AG04450 (cell line): ENCODE results near the gene LIN28B. TPM values are rescaled to one million over a fixed set of nuclear protein-coding genes. Genes with fewer than 3 reads are reported as not detected.

ENCODE experiments used
- CTCF ChIA-PET: fragments of 300-600, 350-600 bp; formaldehyde crosslinking; extraction: SDS; loops from one replicate; lab custom pipeline; 2022; ENCODE audit warnings: antibody characterized with exemption, inconsistent platforms; lab: Charles Lee
- POLR2A ChIA-PET: fragments of 350-600 bp; formaldehyde crosslinking; extraction: SDS; loops from one replicate; lab custom pipeline; 2021; ENCODE audit warnings: antibody characterized with exemption, inconsistent platforms; lab: Yijun Ruan, JAX
- DNase-seq: peaks from one replicate; pipeline ENCODE4 v3.0.0-alpha.2; 2011; ENCODE audit warnings: low read depth, low spot score
- H3K27ac ChIP-seq: one replicate; pipeline ENCODE4 v1.5.1; 2012; ENCODE audit warnings: low read depth, low read length, control low read depth
- H3K27me3 ChIP-seq: one replicate; pipeline ENCODE4 v1.6.0; 2012; ENCODE audit warnings: low read length; ENCODE audit not compliant: control insufficient read depth, insufficient read depth
- H3K4me3 ChIP-seq: 2 replicates; pipeline ENCODE4 v1.5.1; 2011; ENCODE audit warnings: mild to moderate bottlenecking, low read depth, low read length, control low read depth
- H3K9me3 ChIP-seq: 2 replicates; pipeline ENCODE4 v1.5.1; 2012; ENCODE audit warnings: low read length; ENCODE audit not compliant: control insufficient read depth, insufficient read depth
- polyA plus RNA-seq: library from polyadenylated mRNA; depleted of rRNA; stranded (reverse); fragments of >200 nt; gene quantifications from 2 replicates; pipeline ENCODE4 v1.2.3, GENCODE V29; 2011
- TF ChIP-seq, protein P1 (sequence below): IDR thresholded peaks from 2 replicates; pipeline ENCODE4 v1.5.1; 2011; ENCODE audit warnings: low read depth, low read length, control low read depth, inconsistent platforms

LIN28B gene
- polyA plus RNA-seq, 1 experiment, result not detected

GRCh38 chr6:105109955-105110895 lies 153.3 kb downstream of the LIN28B start:
- H3K9me3 ChIP-seq, result no peaks in the 10 kb centered on the region
- H3K27ac ChIP-seq, result no peak overlapping the region
- H3K4me3 ChIP-seq, result no peak overlapping the region
- CTCF ChIA-PET, result interaction anchor here (1.2 to 1.9 kb wide), 3 partner anchors 22 to 253 kb away, joined by 3 to 10 read pairs (median 8); no protein-coding TSS in a partner anchor
- TF ChIP-seq, protein P1, sequence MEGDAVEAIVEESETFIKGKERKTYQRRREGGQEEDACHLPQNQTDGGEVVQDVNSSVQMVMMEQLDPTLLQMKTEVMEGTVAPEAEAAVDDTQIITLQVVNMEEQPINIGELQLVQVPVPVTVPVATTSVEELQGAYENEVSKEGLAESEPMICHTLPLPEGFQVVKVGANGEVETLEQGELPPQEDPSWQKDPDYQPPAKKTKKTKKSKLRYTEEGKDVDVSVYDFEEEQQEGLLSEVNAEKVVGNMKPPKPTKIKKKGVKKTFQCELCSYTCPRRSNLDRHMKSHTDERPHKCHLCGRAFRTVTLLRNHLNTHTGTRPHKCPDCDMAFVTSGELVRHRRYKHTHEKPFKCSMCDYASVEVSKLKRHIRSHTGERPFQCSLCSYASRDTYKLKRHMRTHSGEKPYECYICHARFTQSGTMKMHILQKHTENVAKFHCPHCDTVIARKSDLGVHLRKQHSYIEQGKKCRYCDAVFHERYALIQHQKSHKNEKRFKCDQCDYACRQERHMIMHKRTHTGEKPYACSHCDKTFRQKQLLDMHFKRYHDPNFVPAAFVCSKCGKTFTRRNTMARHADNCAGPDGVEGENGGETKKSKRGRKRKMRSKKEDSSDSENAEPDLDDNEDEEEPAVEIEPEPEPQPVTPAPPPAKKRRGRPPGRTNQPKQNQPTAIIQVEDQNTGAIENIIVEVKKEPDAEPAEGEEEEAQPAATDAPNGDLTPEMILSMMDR, result no peak
- H3K27me3 ChIP-seq, result no peaks in the 10 kb centered on the region
- DNase-seq, result no peak
- POLR2A ChIA-PET, result no interaction called here

GRCh38 chr6:105111105-105111504 lies 154.2 kb downstream of the LIN28B start:
- Histone ChIP-seq H3K27ac (no peak overlapping the region), H3K4me3 (no peak overlapping the region), H3K9me3 (no peaks in the 10 kb centered on the region), H3K27me3 (no peaks in the 10 kb centered on the region)
- DNase-seq, result no peak
- CTCF ChIA-PET, result interaction anchor here (1.2 to 1.9 kb wide), 3 partner anchors 23 to 252 kb away, joined by 3 to 10 read pairs (median 8); no protein-coding TSS in a partner anchor
- TF ChIP-seq, protein P1, result no peak
- POLR2A ChIA-PET, result no interaction called here

DNA sequence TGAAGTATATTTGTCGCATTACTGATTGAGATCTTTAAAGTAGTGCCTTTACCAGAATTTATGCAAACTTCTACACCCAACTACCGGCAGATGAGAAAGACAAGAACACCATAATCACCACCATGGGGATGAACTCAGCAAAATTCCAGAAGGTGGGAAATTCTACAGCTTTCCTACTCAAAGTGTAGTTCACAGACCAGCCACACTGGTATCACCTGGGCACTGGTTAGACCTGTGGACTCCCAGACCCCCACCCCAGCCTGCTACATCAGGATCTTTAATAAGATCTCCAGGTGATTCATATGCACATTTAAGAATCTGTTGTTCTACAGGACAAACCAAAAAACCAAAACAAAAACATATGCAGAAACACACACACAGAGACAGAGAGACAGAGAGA lies 155.0 kb downstream of the LIN28B start:
- H3K27ac ChIP-seq, result no peak overlapping the region
- H3K27me3 ChIP-seq, result no peaks in the 10 kb centered on the region
- TF ChIP-seq, protein P1, result no peak
- ChIA-PET POLR2A (no interaction called here), CTCF (interaction anchor here (1.3 kb wide), 1 partner anchor 252 kb away, joined by 8 read pairs; no protein-coding TSS in a partner anchor)
- H3K4me3 ChIP-seq, result no peak overlapping the region
- no peak for DNase-seq
- H3K9me3 ChIP-seq, result no peaks in the 10 kb centered on the region

- Histone ChIP-seq H3K27me3 (no peaks in the 10 kb centered on the region), H3K27ac (no peak overlapping the region), H3K9me3 (no peaks in the 10 kb centered on the region), H3K4me3 (no peak overlapping the region)
- TF ChIP-seq, protein P1, result no peak
- DNase-seq, result no peak
- CTCF ChIA-PET, result interaction anchor here (0.6 to 1.1 kb wide), 3 partner anchors 18 to 290 kb away, joined by 3 to 9 read pairs (median 5); partner anchors contain the start of gene PREP
- POLR2A ChIA-PET, result no interaction called here
These were observed 155.7 kb downstream of the LIN28B start for GRCh38 chr6:105112577-105112976.

DNA sequence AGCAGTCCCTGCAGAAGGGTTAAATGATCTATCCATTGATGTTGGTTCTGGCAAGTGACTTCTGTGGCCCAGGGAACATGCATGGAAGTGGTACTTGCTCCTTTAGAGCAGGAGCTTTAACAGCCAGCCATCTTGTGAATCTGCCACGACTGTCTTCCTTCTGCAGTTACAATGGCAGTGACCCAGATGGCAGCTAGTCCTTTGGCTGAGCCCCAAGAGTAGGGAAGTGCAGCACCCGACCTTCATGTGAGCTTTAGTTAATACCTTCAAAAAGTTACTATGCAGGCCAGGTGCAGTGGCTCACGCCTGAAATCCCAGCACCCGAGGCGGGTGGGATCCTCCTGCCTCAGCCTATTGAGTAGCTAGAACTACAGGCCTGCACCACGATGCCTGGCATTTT lies 156.5 kb downstream of the LIN28B start:
- Histone ChIP-seq H3K4me3 (no peak overlapping the region), H3K9me3 (no peaks in the 10 kb centered on the region), H3K27me3 (no peaks in the 10 kb centered on the region), H3K27ac (no peak overlapping the region)
- TF ChIP-seq, protein P1, result no peak
- POLR2A ChIA-PET, result no interaction called here
- CTCF ChIA-PET, result interaction anchor here (1.1 kb wide), 1 partner anchor 250 kb away, joined by 9 read pairs; no protein-coding TSS in a partner anchor
- no peak for DNase-seq
